Measurements from ENCODE around the gene TXNRD2.

TXNRD2 gene

DNA sequence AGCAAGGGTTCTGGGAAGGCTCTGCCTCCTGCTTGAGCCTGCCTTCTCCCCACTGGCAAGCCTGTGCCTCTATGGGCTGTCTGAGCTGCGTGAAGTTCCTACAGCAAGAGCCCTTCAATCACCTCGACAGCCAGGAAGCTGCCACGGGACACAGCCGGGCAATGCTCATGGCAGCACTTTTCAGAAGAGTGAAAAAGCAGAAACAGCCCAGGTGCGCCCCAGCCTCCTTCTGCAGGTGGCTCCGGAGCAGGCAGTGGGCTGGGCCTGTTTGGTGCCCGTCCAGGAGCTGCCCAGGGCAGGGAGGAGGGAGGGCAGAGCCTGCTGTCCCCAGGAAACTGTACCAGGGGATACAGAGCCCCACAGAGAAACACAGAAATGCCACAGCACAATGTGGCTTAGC lies 24.7 kb downstream of the TXNRD2 start:
- no peak overlapping the region for H3K27ac ChIP-seq
- TF ChIP-seq, protein P1, sequence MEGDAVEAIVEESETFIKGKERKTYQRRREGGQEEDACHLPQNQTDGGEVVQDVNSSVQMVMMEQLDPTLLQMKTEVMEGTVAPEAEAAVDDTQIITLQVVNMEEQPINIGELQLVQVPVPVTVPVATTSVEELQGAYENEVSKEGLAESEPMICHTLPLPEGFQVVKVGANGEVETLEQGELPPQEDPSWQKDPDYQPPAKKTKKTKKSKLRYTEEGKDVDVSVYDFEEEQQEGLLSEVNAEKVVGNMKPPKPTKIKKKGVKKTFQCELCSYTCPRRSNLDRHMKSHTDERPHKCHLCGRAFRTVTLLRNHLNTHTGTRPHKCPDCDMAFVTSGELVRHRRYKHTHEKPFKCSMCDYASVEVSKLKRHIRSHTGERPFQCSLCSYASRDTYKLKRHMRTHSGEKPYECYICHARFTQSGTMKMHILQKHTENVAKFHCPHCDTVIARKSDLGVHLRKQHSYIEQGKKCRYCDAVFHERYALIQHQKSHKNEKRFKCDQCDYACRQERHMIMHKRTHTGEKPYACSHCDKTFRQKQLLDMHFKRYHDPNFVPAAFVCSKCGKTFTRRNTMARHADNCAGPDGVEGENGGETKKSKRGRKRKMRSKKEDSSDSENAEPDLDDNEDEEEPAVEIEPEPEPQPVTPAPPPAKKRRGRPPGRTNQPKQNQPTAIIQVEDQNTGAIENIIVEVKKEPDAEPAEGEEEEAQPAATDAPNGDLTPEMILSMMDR (conservative IDR thresholded peaks at IDR 0.05): no peak
- TF ChIP-seq ZFX (IDR thresholded peaks at IDR 0.05): no peak

DNA sequence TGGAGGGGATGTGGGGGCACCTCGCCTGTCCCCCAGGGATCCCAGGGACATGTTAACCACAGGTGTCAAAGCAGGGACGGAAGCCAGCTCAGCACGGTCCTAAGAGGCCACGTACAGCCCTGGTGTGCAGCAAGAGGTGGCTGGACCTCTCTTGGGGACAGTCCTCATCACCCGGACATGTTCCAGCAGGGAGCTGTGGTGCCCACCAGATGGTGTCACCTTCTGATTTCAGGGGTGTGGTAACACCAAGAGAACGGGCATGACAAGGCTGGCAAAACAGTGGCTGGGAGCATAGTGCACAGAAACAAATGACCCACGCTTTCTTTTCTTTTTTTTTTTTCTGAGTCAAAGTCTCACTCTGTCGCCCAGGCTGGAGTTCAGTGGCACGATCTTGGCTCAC lies 25.6 kb downstream of the TXNRD2 start:
- no peak overlapping the region for H3K27ac ChIP-seq
- 0 out of 2 replicates have a peak, but pooled peaks have one; percentile 1 for TF ChIP-seq ZFX (IDR thresholded peaks at IDR 0.05)
- TF ChIP-seq, protein P1 (conservative IDR thresholded peaks at IDR 0.05): no peak

DNA sequence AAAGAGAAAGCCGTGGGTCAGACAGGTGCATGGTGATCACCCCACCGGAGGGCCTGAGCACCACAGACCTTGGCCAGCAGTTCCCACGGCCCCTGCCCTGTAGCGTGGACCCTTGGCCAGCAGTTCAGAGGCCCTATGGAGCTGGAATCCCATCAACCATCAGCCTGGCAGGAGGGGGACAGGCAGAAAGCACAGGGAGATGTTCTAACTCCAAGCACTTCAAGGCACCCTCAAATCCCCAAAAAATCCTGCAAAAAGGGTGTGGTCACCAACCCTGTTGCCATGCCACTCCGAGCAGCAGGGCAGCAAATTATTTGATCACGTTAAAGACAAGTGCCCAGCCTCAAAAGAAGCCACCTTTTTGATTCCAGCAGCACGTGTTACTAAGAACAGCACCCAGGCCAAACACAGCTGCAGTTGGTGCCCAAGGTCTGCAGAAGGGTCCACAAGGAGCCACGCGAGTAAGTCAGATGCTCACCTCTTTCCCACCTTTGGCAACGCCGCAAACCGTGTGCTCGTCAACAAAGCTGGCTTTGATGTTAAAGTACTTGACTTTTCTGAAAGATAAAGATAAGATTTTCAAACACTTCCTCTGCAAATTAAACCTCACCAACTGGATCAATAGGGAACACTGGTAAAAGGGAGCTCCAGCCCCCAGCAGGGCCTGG lies 26.2 kb downstream of the TXNRD2 start:
- H3K27ac ChIP-seq: no peak overlapping the region
- TF ChIP-seq ZFX (IDR thresholded peaks at IDR 0.05): 0 out of 2 replicates have a peak, but pooled peaks have one; percentile 12
- TF ChIP-seq, protein P1 (conservative IDR thresholded peaks at IDR 0.05): no peak

- no peak for TF ChIP-seq ZFX (IDR thresholded peaks at IDR 0.05)
- TF ChIP-seq, protein P1 (conservative IDR thresholded peaks at IDR 0.05): no peak
- no peak overlapping the region for H3K27ac ChIP-seq
Observed at GRCh38 chr22:19914201-19914943, 27.2 kb downstream of the TXNRD2 start.

DNA sequence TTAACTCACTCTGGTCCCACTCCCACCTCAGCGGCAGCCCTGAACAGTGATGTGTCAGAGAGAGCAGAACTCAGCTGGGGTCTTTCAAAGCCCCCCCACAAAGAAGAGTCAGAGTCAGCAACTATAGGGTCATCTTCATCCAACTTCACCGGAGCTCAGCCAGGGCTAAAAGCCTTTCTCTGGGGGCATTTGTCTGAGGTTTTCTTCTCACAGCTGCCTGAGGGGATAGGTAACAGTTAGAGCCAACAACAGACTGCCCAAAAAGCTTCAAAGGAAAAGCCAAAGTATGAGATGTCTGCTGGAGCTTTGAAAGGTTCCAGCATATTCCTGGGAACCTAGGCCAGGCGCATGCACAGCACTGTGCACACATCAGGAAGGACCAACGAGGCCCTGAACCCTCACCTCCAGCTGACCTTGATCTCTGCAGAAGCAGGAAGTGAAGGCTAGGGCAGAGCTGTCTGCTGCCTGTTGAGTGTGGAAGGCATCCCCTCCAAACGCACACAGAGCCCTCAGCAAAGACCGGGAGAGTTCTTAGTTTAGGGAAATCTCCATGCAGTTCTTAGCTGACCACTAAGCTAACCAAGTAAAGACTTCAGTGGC lies 28.2 kb downstream of the TXNRD2 start:
- no peak overlapping the region for H3K27ac ChIP-seq
- TF ChIP-seq, protein P1 (conservative IDR thresholded peaks at IDR 0.05): no peak
- TF ChIP-seq ZFX (IDR thresholded peaks at IDR 0.05): no peak

DNA sequence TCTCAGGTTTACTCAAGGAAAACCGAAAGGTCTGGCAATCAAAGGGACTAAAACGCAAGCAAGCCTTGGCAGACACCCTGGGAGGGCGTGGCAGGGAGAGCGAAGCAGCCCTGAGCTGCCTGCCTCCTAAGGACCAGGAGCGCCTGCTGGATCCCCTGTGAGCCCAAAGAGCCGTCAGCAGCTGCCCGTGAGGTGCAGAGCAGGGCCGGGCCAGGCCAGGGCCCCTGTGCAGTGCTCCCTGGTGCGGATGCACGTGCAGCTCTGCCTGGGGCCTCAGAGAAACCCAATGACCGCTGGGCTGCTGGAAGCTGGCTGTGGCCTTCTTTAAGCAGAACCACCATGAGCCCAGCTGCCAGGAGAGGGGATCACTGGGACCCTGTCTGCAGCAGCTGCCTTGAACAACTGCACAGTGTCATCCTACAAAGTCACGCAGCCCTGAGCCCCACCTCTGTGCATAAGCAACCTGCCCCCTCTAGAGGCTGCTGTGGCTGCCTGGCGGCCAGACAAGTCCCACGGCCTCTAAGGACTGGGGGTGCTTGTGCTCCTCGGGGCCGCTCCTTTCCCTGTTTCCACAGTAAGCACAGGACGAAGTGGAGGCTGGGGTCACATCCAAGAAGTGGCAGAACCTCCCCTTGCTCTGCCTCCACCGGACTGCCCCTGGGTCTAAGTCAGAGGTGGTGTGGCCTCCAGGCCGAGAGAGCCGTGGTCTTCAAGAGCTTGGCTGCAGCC lies 29.2 kb downstream of the TXNRD2 start:
- no peak for TF ChIP-seq ZFX (IDR thresholded peaks at IDR 0.05)
- TF ChIP-seq, protein P1 (conservative IDR thresholded peaks at IDR 0.05): no peak
- H3K27ac ChIP-seq: no peak overlapping the region

All from C4-2B (cell line).